A549 (cell line): ENCODE data around the gene EGFLAM. TPM values are rescaled to one million over a fixed set of nuclear protein-coding genes. Genes with fewer than 3 reads are reported as not detected.

Experiments
- ATAC-seq, 2 experiments: fragments of 200-7000 bp in 1 of 2; fragments of >200 bp in 1 of 2; cut with Nextera tagmentation in 1 of 2; cut with Tn5 transposase in 1 of 2; 3 replicates each; pipeline versions ENCODE4 v1.8.0 to v1.9.1; 2018 to 2020; ENCODE audit warnings: mild to moderate bottlenecking in 1 of 2, moderate library complexity in 1 of 2
- CTCF ChIA-PET: fragments of 300-600 bp; sonication (Branson Sonifier 250); formaldehyde crosslinking; extraction: SDS; loops from one replicate; lab custom pipeline; 2021; ENCODE audit warnings: antibody characterized with exemption, inconsistent platforms; lab: Yijun Ruan, JAX
- POLR2A ChIA-PET: fragments of 350-600 bp; formaldehyde crosslinking; extraction: SDS; loops from one replicate; lab custom pipeline; 2021; ENCODE audit warnings: antibody characterized with exemption, inconsistent platforms; lab: Yijun Ruan, JAX
- DNase-seq, 2 experiments: peaks; one replicate each; pipeline versions ENCODE4 v3.0.0 to v3.0.0-alpha.2; 2011 to 2016; ENCODE audit warnings: low read depth in 1 of 2, low spot score in 1 of 2
- FAIRE-seq: peaks from 2 replicates; lab custom pipeline; 2011; peaks lifted over from hg19 to GRCh38; lab: Jason Lieb, UNC
- H3K27ac ChIP-seq, 2 experiments: fragments of >200 bp; sonication (Bioruptor Twin); formaldehyde crosslinking; 3 replicates each; pipeline ENCODE4 v1.5.1; 2016 to 2017
- H3K4me1 ChIP-seq: fragments of >200 bp; sonication (Bioruptor Twin); formaldehyde crosslinking; 3 replicates; pipeline ENCODE4 v1.6.1; 2016
- H3K4me2 ChIP-seq: fragments of >200 bp; sonication (Bioruptor Twin); formaldehyde crosslinking; 3 replicates; pipeline ENCODE4 v1.6.1; 2016
- H3K4me3 ChIP-seq: fragments of >200 bp; sonication (Bioruptor Twin); formaldehyde crosslinking; 3 replicates; pipeline ENCODE4 v1.5.1; 2016
- H3K9me3 ChIP-seq: fragments of >200 bp; sonication (Bioruptor Twin); formaldehyde crosslinking; 3 replicates; pipeline ENCODE4 v1.6.1; 2016
- BHLHE40 ChIP-seq: IDR thresholded peaks from 2 replicates; pipeline ENCODE4 v1.6.1; 2012; ENCODE audit warnings: low read depth, low read length, inconsistent platforms
- CHD4 ChIP-seq: fragments of 200-600 bp; sonication (generic); IDR thresholded peaks from 2 replicates; pipeline ENCODE4 v1.6.1; 2016; ENCODE audit warnings: antibody characterized with exemption, mild to moderate bottlenecking, borderline replicate concordance
- E2F6 ChIP-seq: IDR thresholded peaks from 2 replicates; pipeline ENCODE4 v1.6.1; 2012; ENCODE audit warnings: low read depth, borderline replicate concordance
- EHF ChIP-seq: fragments of 250-450 bp; sonication (Bioruptor Pico); IDR thresholded peaks from 2 replicates; pipeline ENCODE4 v1.5.0; 2020; ENCODE audit warnings: mild to moderate bottlenecking
- ESRRA ChIP-seq: fragments of 150-350 bp; IDR thresholded peaks from 2 replicates; pipeline ENCODE4 v1.6.1; 2014; ENCODE audit warnings: mild to moderate bottlenecking, low read length, borderline replicate concordance
- FOSB ChIP-seq: fragments of 250-450 bp; sonication (Bioruptor Pico); IDR thresholded peaks from 2 replicates; pipeline ENCODE4 v1.5.0; 2020; ENCODE audit warnings: mild to moderate bottlenecking, moderate library complexity
- GATA3 ChIP-seq: IDR thresholded peaks from 2 replicates; pipeline ENCODE4 v1.6.1; 2012; ENCODE audit warnings: borderline replicate concordance
- HDAC2 ChIP-seq: fragments of 200-600 bp; sonication (generic); IDR thresholded peaks from 2 replicates; pipeline ENCODE4 v1.6.1; 2016
- HEYL ChIP-seq: fragments of 250-450 bp; sonication (Bioruptor Pico); IDR thresholded peaks from 2 replicates; pipeline ENCODE4 v1.8.0; 2021; ENCODE audit warnings: mild to moderate bottlenecking, moderate library complexity
- HOXA7 ChIP-seq: fragments of 250-450 bp; sonication (Bioruptor Pico); IDR thresholded peaks from 2 replicates; pipeline ENCODE4 v1.5.0; 2020; ENCODE audit warnings: mild to moderate bottlenecking, moderate library complexity
- HOXB5 ChIP-seq: fragments of 250-450 bp; sonication (Bioruptor Pico); IDR thresholded peaks from 2 replicates; pipeline ENCODE4 v1.5.0; 2020; ENCODE audit warnings: mild to moderate bottlenecking, moderate library complexity
- KDM1A ChIP-seq: fragments of 200-600 bp; sonication (generic); IDR thresholded peaks from 2 replicates; pipeline ENCODE4 v1.6.1; 2016; ENCODE audit warnings: low read depth, mild to moderate bottlenecking
- MAFK ChIP-seq: fragments of 450-650 bp; IDR thresholded peaks from 2 replicates; pipeline ENCODE4 v1.6.1; 2014; ENCODE audit not compliant: partially characterized antibody
- MYC ChIP-seq: IDR thresholded peaks from 2 replicates; pipeline ENCODE4 v1.6.1; 2012; ENCODE audit warnings: mild to moderate bottlenecking, inconsistent platforms, low read length, improper control_type of control experiment, borderline replicate concordance
- NPAS2 ChIP-seq: fragments of 250-450 bp; sonication (Bioruptor Pico); IDR thresholded peaks from 2 replicates; pipeline ENCODE4 v1.8.0; 2022; ENCODE audit warnings: mild to moderate bottlenecking, moderate library complexity, borderline replicate concordance
- PBX3 ChIP-seq: IDR thresholded peaks from 2 replicates; pipeline ENCODE4 v1.6.1; 2012
- RAD21 ChIP-seq, 2 experiments: fragments of >200 bp in 1 of 2; sonication (Bioruptor Twin) in 1 of 2; formaldehyde crosslinking in 1 of 2; IDR thresholded peaks in 1 of 2; conservative IDR thresholded peaks in 1 of 2; 2 replicates in 1 of 2; 3 replicates in 1 of 2; pipeline ENCODE4 v1.6.1; 2012 to 2018; ENCODE audit warnings: inconsistent platforms in 1 of 2
- RCOR1 ChIP-seq: fragments of 150-350 bp; IDR thresholded peaks from 2 replicates; pipeline ENCODE4 v1.6.1; 2014; ENCODE audit warnings: antibody characterized with exemption, low read length, low read depth
- SMC3 ChIP-seq: fragments of >200 bp; sonication (Bioruptor Twin); formaldehyde crosslinking; IDR thresholded peaks from 3 replicates; pipeline ENCODE4 v1.6.1; 2018; ENCODE audit warnings: inconsistent platforms
- TFCP2L1 ChIP-seq: fragments of 250-450 bp; sonication (Bioruptor Pico); IDR thresholded peaks from 2 replicates; pipeline ENCODE4 v1.5.0; 2021; ENCODE audit warnings: mild to moderate bottlenecking
- ZFP36 ChIP-seq: fragments of 450-650 bp; IDR thresholded peaks from 2 replicates; pipeline ENCODE4 v1.6.1; 2014; ENCODE audit warnings: borderline replicate concordance; ENCODE audit not compliant: partially characterized antibody
- ZNF302 ChIP-seq: fragments of 250-450 bp; sonication (Bioruptor Pico); IDR thresholded peaks from 2 replicates; pipeline ENCODE4 v1.9.0; 2021; ENCODE audit warnings: inconsistent platforms, mild to moderate bottlenecking, moderate library complexity
- WGBS: methylation state at CpG from one replicate; pipeline ENCODE4 v1.1.6; 2017; ENCODE audit errors: missing lambda C conversion rate; 5-methylcytosine and 5-hydroxymethylcytosine counted together
- polyA minus RNA-seq: library from RNA; depleted of rRNA, polyadenylated mRNA; stranded (reverse); fragments of >200 nt; gene quantifications from 2 replicates; pipeline ENCODE4 v1.2.3, GENCODE V29; 2011; rRNA and poly(A)+ RNA removed
- polyA plus RNA-seq, 4 experiments: library from polyadenylated mRNA; depleted of rRNA in 3 of 4; stranded (reverse); fragments of >200 nt; fragmentation: RNase III in 1 of 4; extraction: RNeasy Plus Mini Kit Qiagen cat#74134 plus additional on column Dnase treatment in 1 of 4; gene quantifications; 2 replicates in 3 of 4; 3 replicates in 1 of 4; pipeline ENCODE4 v1.2.3, GENCODE V29; 2011 to 2017
- TF ChIP-seq, protein P1 (sequence below): fragments of >200 bp; sonication (Bioruptor Twin); formaldehyde crosslinking; IDR thresholded peaks from 3 replicates; pipeline ENCODE4 v1.6.1; 2016
- TF ChIP-seq, protein P2 (sequence below): fragments of 150-350 bp; IDR thresholded peaks from 2 replicates; pipeline ENCODE4 v1.6.1; 2014; ENCODE audit warnings: low read depth, mild to moderate bottlenecking, low read length
- TF ChIP-seq, protein P3 (sequence below): fragments of >200 bp; sonication (Bioruptor Twin); formaldehyde crosslinking; IDR thresholded peaks from 3 replicates; pipeline ENCODE4 v1.5.1; 2016

Gene EGFLAM
- 0.15 TPM in 1 of 2 replicates, not detected in the other for polyA plus RNA-seq (2011; rRNA removed)
- polyA plus RNA-seq (2012; cell fraction: cytosol; rRNA removed), result not detected in 2 replicates
- 0.01 and 0.36 TPM in 2 replicates for polyA plus RNA-seq (2012; cell fraction: nucleus; rRNA removed)
- polyA plus RNA-seq (2017; fragmentation: RNase III; extraction: RNeasy Plus Mini Kit Qiagen cat#74134 plus additional on column Dnase treatment), result 0.09 to 0.13 TPM in 2 of 3 replicates, not detected in the other
- polyA minus RNA-seq, result not detected in 2 replicates

DNA sequence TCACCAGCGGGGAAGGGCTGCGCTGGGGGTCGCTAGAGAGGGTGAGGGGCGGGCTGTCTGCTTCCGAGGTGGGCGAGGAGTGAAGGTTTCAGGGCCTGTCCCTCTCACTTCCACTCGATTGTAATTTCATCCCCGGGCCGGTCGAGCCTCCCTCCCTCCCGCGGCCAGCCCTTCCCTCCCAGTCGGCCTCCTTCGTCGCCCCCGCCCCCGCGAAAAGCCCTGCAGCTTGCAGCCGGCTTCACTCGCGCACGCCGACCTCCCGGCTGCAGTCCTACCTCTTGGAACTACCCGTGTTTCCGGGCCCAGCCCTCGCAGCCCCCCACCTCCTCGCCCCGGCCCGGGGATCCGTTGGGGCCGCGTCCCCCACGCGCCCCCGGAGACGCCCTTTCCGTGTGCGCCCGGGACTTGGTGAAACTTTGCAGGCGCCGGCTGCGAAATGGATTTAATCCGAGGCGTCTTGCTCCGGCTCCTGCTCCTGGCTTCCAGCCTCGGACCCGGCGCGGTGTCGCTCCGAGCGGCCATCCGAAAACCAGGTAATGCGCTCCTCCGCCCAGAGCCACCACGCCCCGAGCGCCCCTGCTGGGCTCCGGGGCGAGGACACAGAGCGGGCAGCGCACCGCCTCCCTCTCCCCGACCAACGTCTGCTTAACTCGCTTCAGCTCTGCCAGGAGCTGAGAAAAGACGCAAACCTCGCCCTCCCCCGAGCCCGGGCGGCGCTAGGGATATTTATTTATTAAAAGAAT is at the start of gene EGFLAM:
Gene EGFLAM (plus strand): TSS at position 241 of the 743 bp plus-strand sequence. CDS start 196 bp downstream, at position 437.
- peak within 1 kb of the TSS; percentile 49 for H3K4me3 ChIP-seq
- CTCF ChIA-PET, result interaction anchor here (1.0 to 2.8 kb wide), 5 partner anchors 8 to 162 kb away, joined by 3 to 19 read pairs (median 4); no protein-coding TSS in a partner anchor
- POLR2A ChIA-PET, result no interaction called here
- H3K4me1 ChIP-seq, result peaks cover 4% of the 10 kb centered on the region; the same call in 1 of the 3 replicates
- WGBS, result 4% methylated on average over 21 of the region's 73 CpGs
- peak within 1 kb of the TSS in 1 of 2 experiments; percentile 53; a peak in 2 of 6 replicates for H3K27ac ChIP-seq
- FAIRE-seq, result no peak
- ATAC-seq, result peak; percentile 91 to 97
- DNase-seq, result peak; percentile 20 to 24
- TF ChIP-seq ESRRA (no peak), NPAS2 (no peak), ZFP36 (no peak), HDAC2 (no peak), GATA3 (no peak), EHF (CRISPR knock-in tag) (no peak), PBX3 (no peak), FOSB (CRISPR knock-in tag) (no peak), RCOR1 (no peak), CHD4 (no peak), HEYL (CRISPR knock-in tag) (no peak), E2F6 (no peak), HOXB5 (CRISPR knock-in tag) (no peak)
- TF ChIP-seq, protein P1, sequence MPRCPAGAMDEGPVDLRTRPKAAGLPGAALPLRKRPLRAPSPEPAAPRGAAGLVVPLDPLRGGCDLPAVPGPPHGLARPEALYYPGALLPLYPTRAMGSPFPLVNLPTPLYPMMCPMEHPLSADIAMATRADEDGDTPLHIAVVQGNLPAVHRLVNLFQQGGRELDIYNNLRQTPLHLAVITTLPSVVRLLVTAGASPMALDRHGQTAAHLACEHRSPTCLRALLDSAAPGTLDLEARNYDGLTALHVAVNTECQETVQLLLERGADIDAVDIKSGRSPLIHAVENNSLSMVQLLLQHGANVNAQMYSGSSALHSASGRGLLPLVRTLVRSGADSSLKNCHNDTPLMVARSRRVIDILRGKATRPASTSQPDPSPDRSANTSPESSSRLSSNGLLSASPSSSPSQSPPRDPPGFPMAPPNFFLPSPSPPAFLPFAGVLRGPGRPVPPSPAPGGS, result no peak
- TF ChIP-seq, all 56 proteins: peak for 0
- no peaks in the 10 kb centered on the region for H3K9me3 ChIP-seq
- H3K4me2 ChIP-seq, result peak within 1 kb of the TSS; percentile 96

DNA sequence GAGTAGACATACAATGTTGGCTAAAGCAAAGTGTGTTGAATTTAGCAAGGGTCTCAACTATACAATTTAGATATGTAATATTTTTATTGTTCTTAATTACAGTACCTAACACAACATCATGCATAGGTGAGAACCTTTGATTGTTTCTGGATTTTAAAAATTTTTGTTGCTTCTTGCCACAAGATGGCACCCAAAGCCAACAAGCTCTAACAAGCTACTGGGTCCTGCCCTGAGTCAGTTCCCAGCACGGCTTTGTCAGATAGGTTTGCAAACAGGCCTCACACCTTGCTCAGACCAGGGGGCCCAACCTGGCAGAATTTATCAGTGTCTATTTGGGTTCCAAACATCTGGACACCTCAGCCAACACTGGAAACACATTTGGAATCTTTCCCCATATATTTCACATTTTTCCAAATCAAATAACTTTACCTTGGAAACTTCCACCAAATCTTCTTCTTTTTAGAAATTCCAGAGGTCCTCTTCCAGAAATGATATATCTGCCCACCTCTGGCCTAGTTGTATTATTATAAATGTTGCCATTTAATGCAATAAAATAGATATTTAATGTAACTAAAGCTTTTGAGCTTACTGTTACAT is 49.5 kb upstream of the EGFLAM start:
- ChIA-PET POLR2A (no interaction called here), CTCF (interaction anchor here (0.6 to 1.8 kb wide), 22 partner anchors 9 to 1643 kb away, joined by 3 to 10 read pairs (median 4); partner anchors contain the start of gene EGFLAM)
- Histone ChIP-seq H3K27ac (no peak overlapping the region), H3K4me3 (no peak overlapping the region), H3K4me2 (no peak overlapping the region), H3K9me3 (no peaks in the 10 kb centered on the region), H3K4me1 (no peaks in the 10 kb centered on the region)
- DNase-seq (peak; percentile 19 to 61), FAIRE-seq (no peak), ATAC-seq (peak; percentile 74 to 82; a peak in 5 of 6 replicates)
- WGBS, result 7% methylated on average over 1 of the region's 1 CpG
- TF ChIP-seq HOXA7 (CRISPR knock-in tag), result no peak
- no peak for TF ChIP-seq PBX3
- peak; percentile 30; the same call in 1 of the 3 replicates for TF ChIP-seq SMC3
- no peak for TF ChIP-seq MYC
- TF ChIP-seq MAFK, result no peak
- TF ChIP-seq HDAC2, result no peak
- TF ChIP-seq, protein P2, sequence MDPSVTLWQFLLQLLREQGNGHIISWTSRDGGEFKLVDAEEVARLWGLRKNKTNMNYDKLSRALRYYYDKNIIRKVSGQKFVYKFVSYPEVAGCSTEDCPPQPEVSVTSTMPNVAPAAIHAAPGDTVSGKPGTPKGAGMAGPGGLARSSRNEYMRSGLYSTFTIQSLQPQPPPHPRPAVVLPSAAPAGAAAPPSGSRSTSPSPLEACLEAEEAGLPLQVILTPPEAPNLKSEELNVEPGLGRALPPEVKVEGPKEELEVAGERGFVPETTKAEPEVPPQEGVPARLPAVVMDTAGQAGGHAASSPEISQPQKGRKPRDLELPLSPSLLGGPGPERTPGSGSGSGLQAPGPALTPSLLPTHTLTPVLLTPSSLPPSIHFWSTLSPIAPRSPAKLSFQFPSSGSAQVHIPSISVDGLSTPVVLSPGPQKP, result no peak
- TF ChIP-seq, protein P3, sequence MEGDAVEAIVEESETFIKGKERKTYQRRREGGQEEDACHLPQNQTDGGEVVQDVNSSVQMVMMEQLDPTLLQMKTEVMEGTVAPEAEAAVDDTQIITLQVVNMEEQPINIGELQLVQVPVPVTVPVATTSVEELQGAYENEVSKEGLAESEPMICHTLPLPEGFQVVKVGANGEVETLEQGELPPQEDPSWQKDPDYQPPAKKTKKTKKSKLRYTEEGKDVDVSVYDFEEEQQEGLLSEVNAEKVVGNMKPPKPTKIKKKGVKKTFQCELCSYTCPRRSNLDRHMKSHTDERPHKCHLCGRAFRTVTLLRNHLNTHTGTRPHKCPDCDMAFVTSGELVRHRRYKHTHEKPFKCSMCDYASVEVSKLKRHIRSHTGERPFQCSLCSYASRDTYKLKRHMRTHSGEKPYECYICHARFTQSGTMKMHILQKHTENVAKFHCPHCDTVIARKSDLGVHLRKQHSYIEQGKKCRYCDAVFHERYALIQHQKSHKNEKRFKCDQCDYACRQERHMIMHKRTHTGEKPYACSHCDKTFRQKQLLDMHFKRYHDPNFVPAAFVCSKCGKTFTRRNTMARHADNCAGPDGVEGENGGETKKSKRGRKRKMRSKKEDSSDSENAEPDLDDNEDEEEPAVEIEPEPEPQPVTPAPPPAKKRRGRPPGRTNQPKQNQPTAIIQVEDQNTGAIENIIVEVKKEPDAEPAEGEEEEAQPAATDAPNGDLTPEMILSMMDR, result peak; percentile 68
- no peak for TF ChIP-seq BHLHE40
- TF ChIP-seq KDM1A, result no peak
- peak; percentile 76 to 79 for TF ChIP-seq RAD21 (conservative IDR thresholded peaks at IDR 0.05 in 1 of 2, IDR thresholded peaks at IDR 0.05 in 1 of 2)
- TF ChIP-seq CHD4, result no peak
- TF ChIP-seq ZFP36, result no peak
- no peak for TF ChIP-seq TFCP2L1 (CRISPR knock-in tag)
- no peak for TF ChIP-seq ZNF302 (CRISPR knock-in tag)
